Mesendoderm (in vitro differentiated cells): Measurements from ENCODE around the gene MLLT6. TPM values are rescaled to one million over a fixed set of nuclear protein-coding genes. Genes with fewer than 3 reads are reported as not detected.

Experiments used
- small RNA-seq: library from polyadenylated mRNA; stranded (forward); fragments of <200 nt; extraction: miRNeasy Mini kit (QIAGEN cat#:217004); gene quantifications from one replicate; pipeline ENCODE3, GENCODE V24; 2013; ENCODE audit not compliant: insufficient read depth

MLLT6 gene

Small RNA genes within 50 kb of the gene (small RNA-seq; reads per million reads assigned to genes)
- gene MIR4726 (0.90 reads per million), gene MIR4734 (not detected), gene RNA5SP440 (379 reads per million, percentile 98 among the genes with 10 or more reads in this experiment), gene RNU6-866P (not detected)
